Panc1 (cell line): ENCODE data around the gene SPTBN4.
"Not testable (repeated sequence)": the region's sequence is repeated elsewhere in the genome, so short reads cannot be mapped to it uniquely, and the experiment has no call there.

Experiments
- POLR2AphosphoS5 ChIP-seq: IDR thresholded peaks from 2 replicates; pipeline ENCODE4 v1.6.1; 2012; ENCODE audit warnings: mild to moderate bottlenecking, low read depth, low read length, moderate library complexity
- SIN3A ChIP-seq: IDR thresholded peaks from 2 replicates; pipeline ENCODE4 v1.6.1; 2012; ENCODE audit warnings: low read depth, mild to moderate bottlenecking, low read length, moderate library complexity, borderline replicate concordance; ENCODE audit not compliant: insufficient read depth
- TF ChIP-seq, protein P1 (sequence below): fragments of 450-650 bp; IDR thresholded peaks from 2 replicates; pipeline ENCODE4 v1.5.1; 2017; ENCODE audit warnings: mild to moderate bottlenecking
- TF ChIP-seq, protein P2 (sequence below), 2 experiments: IDR thresholded peaks; 2 replicates each; pipeline ENCODE4 v1.6.1; 2011 to 2012; ENCODE audit warnings: low read depth in 2 of 2, control low read depth in 1 of 2, low read length in 1 of 2, mild to moderate bottlenecking in 1 of 2, moderate library complexity in 1 of 2; ENCODE audit not compliant: insufficient read depth in 1 of 2

DNA sequence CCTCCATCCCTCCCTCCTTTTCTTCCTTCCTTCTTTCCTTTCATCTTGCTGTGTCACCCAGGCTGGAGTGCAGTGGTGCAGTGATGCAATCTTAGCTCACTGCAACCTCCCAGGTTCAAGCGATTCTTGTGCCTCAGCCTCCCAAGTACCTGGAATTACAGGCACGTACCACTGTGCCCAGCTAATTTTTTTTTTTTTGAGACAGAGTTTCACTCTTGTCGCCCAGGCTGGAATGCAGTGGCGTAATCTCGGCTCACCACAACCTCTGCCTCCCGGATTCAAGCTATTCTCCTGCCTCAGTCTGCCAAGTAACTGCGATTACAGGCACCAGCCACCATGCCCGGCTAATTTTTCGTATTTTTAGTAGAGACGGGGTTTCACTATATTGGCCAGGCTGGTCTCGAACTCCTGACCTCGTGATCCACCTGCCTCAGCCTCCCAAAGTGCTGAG is 3.2 kb upstream of the SPTBN4 start:
- TF ChIP-seq, protein P1, sequence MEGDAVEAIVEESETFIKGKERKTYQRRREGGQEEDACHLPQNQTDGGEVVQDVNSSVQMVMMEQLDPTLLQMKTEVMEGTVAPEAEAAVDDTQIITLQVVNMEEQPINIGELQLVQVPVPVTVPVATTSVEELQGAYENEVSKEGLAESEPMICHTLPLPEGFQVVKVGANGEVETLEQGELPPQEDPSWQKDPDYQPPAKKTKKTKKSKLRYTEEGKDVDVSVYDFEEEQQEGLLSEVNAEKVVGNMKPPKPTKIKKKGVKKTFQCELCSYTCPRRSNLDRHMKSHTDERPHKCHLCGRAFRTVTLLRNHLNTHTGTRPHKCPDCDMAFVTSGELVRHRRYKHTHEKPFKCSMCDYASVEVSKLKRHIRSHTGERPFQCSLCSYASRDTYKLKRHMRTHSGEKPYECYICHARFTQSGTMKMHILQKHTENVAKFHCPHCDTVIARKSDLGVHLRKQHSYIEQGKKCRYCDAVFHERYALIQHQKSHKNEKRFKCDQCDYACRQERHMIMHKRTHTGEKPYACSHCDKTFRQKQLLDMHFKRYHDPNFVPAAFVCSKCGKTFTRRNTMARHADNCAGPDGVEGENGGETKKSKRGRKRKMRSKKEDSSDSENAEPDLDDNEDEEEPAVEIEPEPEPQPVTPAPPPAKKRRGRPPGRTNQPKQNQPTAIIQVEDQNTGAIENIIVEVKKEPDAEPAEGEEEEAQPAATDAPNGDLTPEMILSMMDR = not testable (repeated sequence)
- TF ChIP-seq, protein P2, sequence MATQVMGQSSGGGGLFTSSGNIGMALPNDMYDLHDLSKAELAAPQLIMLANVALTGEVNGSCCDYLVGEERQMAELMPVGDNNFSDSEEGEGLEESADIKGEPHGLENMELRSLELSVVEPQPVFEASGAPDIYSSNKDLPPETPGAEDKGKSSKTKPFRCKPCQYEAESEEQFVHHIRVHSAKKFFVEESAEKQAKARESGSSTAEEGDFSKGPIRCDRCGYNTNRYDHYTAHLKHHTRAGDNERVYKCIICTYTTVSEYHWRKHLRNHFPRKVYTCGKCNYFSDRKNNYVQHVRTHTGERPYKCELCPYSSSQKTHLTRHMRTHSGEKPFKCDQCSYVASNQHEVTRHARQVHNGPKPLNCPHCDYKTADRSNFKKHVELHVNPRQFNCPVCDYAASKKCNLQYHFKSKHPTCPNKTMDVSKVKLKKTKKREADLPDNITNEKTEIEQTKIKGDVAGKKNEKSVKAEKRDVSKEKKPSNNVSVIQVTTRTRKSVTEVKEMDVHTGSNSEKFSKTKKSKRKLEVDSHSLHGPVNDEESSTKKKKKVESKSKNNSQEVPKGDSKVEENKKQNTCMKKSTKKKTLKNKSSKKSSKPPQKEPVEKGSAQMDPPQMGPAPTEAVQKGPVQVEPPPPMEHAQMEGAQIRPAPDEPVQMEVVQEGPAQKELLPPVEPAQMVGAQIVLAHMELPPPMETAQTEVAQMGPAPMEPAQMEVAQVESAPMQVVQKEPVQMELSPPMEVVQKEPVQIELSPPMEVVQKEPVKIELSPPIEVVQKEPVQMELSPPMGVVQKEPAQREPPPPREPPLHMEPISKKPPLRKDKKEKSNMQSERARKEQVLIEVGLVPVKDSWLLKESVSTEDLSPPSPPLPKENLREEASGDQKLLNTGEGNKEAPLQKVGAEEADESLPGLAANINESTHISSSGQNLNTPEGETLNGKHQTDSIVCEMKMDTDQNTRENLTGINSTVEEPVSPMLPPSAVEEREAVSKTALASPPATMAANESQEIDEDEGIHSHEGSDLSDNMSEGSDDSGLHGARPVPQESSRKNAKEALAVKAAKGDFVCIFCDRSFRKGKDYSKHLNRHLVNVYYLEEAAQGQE (IDR thresholded peaks at IDR 0.05; ENCODE audit: insufficient read depth in 1 of 2, low read depth in 2 of 2, low read length in 1 of 2) = not testable (repeated sequence)
- TF ChIP-seq POLR2AphosphoS5, SIN3A: not testable (repeated sequence)
